HG03575 (cell line): ENCODE data around the gene HHIPL1.

Experiments
- ATAC-seq: cut with Tn5 transposase; IDR thresholded peaks from one replicate; pipeline ENCODE4 v1.9.1; 2021; ENCODE audit not compliant: unreplicated experiment, insufficient number of reproducible peaks, low FRiP score; ENCODE audit errors: extremely low read depth

HHIPL1 gene

GRCh38 chr14:99699085-99699760 is 54.3 kb downstream of the HHIPL1 start:
- no peak for ATAC-seq

- ATAC-seq: no peak
Measured at GRCh38 chr14:99699861-99700260, 54.9 kb downstream of the HHIPL1 start.

GRCh38 chr14:99700379-99700778 is 55.5 kb downstream of the HHIPL1 start:
- no peak for ATAC-seq

GRCh38 chr14:99701260-99701659 is 56.3 kb downstream of the HHIPL1 start:
- no peak for ATAC-seq

- ATAC-seq: no peak
Measured at GRCh38 chr14:99702115-99702514, 57.2 kb downstream of the HHIPL1 start.

- ATAC-seq: no peak
Measured at GRCh38 chr14:99703381-99703780, 58.5 kb downstream of the HHIPL1 start.

- ATAC-seq: no peak
Measured at GRCh38 chr14:99704037-99704436, 59.1 kb downstream of the HHIPL1 start.

GRCh38 chr14:99706107-99706900 is 61.4 kb downstream of the HHIPL1 start:
- no peak for ATAC-seq

- ATAC-seq: no peak
Measured at GRCh38 chr14:99707420-99707819, 62.5 kb downstream of the HHIPL1 start.

- ATAC-seq: no peak
Measured at GRCh38 chr14:99707921-99708320, 63.0 kb downstream of the HHIPL1 start.

- no peak for ATAC-seq
Measured at GRCh38 chr14:99708449-99708848, 63.5 kb downstream of the HHIPL1 start.

GRCh38 chr14:99713972-99714371 is 69.0 kb downstream of the HHIPL1 start:
- no peak for ATAC-seq

- no peak for ATAC-seq
Measured at GRCh38 chr14:99715266-99716000, 70.5 kb downstream of the HHIPL1 start.

GRCh38 chr14:99716091-99716849 is 71.3 kb downstream of the HHIPL1 start:
- ATAC-seq: no peak

- no peak for ATAC-seq
Measured at GRCh38 chr14:99716850-99717681, 72.1 kb downstream of the HHIPL1 start.

GRCh38 chr14:99717682-99718013 is 72.7 kb downstream of the HHIPL1 start:
- ATAC-seq: no peak

GRCh38 chr14:99718031-99718810 is 73.3 kb downstream of the HHIPL1 start:
- ATAC-seq: peak; percentile 57

GRCh38 chr14:99718811-99719192 is 73.9 kb downstream of the HHIPL1 start:
- peak; percentile 18 for ATAC-seq
